Calu3 (cell line): Measurements from ENCODE around the gene CLEC18C. TPM values are rescaled to one million over a fixed set of nuclear protein-coding genes. Genes with fewer than 3 reads are reported as not detected.
A peak's percentile ranks its signal among the peaks of the same experiment; 100 is the strongest.
"Not testable (repeated sequence)": the region's sequence is repeated elsewhere in the genome, so short reads cannot be mapped to it uniquely, and the experiment has no call there.

ENCODE experiments used
- BruUV-seq: library from RNA; stranded (reverse); fragments of 400-500 nt; replicated peaks from 2 replicates; lab custom pipeline; 2021; lab: Mats Ljungman, UMichigan
- CTCF ChIA-PET: fragments of 300-600 bp; sonication (Branson Sonifier 250); formaldehyde crosslinking; loops from one replicate; lab custom pipeline; 2022; ENCODE audit warnings: antibody characterized with exemption; lab: Charles Lee
- DNase-seq: peaks from one replicate; pipeline ENCODE4 v3.0.0; 2022
- H3K27ac Mint-ChIP-seq: one replicate; pipeline ENCODE4 v1.8.0; 2022; ENCODE audit warnings: mixed read lengths; ENCODE audit not compliant: unreplicated experiment
- H3K27me3 Mint-ChIP-seq: one replicate; pipeline ENCODE4 v1.8.0; 2022; ENCODE audit warnings: mixed read lengths; ENCODE audit not compliant: unreplicated experiment
- H3K36me3 Mint-ChIP-seq: one replicate; pipeline ENCODE4 v1.8.0; 2022; ENCODE audit warnings: mild to moderate bottlenecking, moderate library complexity, mixed read lengths; ENCODE audit not compliant: insufficient read depth, unreplicated experiment
- H3K4me1 Mint-ChIP-seq: one replicate; pipeline ENCODE4 v1.8.0; 2022; ENCODE audit warnings: mild to moderate bottlenecking, low read depth, mixed read lengths; ENCODE audit not compliant: unreplicated experiment
- H3K4me3 Mint-ChIP-seq: one replicate; pipeline ENCODE4 v1.8.0; 2022; ENCODE audit warnings: mild to moderate bottlenecking, low read depth, moderate library complexity, mixed read lengths; ENCODE audit not compliant: unreplicated experiment
- H3K9me3 Mint-ChIP-seq: one replicate; pipeline ENCODE4 v1.8.0; 2022; ENCODE audit warnings: low read depth, mixed read lengths; ENCODE audit not compliant: unreplicated experiment
- intact Hi-C: fragments of 100-400 bp; cut with micrococcal nuclease; formaldehyde crosslinking; loops from one replicate; pipeline ENCODE4 v1.10.0; 2022; ENCODE audit not compliant: unreplicated experiment
- total RNA-seq: library from RNA; stranded (reverse); gene quantifications from 2 replicates; pipeline ENCODE4 v1.2.3, GENCODE V29; 2022
- TF ChIP-seq, protein P1 (sequence below): fragments of 200-600 bp; IDR thresholded peaks from one replicate; pipeline ENCODE4 v1.8.0; 2022; ENCODE audit warnings: antibody characterized with exemption; ENCODE audit not compliant: unreplicated experiment

CLEC18C gene
- total RNA-seq, 1 experiment from 2014 or later, result 1.2 TPM

DNA sequence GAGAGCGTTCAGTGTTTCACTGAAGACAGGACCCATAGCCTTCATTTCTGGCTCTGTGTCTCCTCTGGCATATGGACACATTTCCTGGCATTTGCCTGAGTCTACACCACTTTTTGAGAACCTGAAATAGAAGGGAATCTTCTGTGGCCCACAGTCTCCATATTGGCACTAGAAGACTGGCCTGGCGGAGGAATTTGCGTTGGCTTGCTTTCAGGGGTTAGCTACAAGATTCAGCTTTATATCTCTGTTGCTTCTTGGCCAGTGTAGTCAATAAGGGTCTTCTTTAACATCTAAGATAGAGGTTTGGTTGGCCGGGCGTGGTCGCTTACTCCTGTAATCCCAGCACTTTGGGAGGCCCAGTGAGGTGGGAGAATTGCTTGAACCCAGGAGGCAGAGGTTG is 12.8 kb upstream of the CLEC18C start:
- CTCF ChIA-PET, result no interaction called here
- peaks cover 9% of the 10 kb centered on the region for H3K4me1 Mint-ChIP-seq
- H3K27ac Mint-ChIP-seq, result no peak overlapping the region
- BruUV-seq, result TSS peak; percentile 4
- H3K4me3 Mint-ChIP-seq, result no peak overlapping the region
- peaks cover 20% of the 10 kb centered on the region for H3K36me3 Mint-ChIP-seq
- no peaks in the 10 kb centered on the region for H3K9me3 Mint-ChIP-seq
- intact Hi-C loops, result loop anchor here (10.0 kb wide), 1 partner anchor 494 kb away; no protein-coding TSS in a partner anchor
- no peaks in the 10 kb centered on the region for H3K27me3 Mint-ChIP-seq
- no peak for DNase-seq
- TF ChIP-seq, protein P1, sequence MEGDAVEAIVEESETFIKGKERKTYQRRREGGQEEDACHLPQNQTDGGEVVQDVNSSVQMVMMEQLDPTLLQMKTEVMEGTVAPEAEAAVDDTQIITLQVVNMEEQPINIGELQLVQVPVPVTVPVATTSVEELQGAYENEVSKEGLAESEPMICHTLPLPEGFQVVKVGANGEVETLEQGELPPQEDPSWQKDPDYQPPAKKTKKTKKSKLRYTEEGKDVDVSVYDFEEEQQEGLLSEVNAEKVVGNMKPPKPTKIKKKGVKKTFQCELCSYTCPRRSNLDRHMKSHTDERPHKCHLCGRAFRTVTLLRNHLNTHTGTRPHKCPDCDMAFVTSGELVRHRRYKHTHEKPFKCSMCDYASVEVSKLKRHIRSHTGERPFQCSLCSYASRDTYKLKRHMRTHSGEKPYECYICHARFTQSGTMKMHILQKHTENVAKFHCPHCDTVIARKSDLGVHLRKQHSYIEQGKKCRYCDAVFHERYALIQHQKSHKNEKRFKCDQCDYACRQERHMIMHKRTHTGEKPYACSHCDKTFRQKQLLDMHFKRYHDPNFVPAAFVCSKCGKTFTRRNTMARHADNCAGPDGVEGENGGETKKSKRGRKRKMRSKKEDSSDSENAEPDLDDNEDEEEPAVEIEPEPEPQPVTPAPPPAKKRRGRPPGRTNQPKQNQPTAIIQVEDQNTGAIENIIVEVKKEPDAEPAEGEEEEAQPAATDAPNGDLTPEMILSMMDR, result no peak

DNA sequence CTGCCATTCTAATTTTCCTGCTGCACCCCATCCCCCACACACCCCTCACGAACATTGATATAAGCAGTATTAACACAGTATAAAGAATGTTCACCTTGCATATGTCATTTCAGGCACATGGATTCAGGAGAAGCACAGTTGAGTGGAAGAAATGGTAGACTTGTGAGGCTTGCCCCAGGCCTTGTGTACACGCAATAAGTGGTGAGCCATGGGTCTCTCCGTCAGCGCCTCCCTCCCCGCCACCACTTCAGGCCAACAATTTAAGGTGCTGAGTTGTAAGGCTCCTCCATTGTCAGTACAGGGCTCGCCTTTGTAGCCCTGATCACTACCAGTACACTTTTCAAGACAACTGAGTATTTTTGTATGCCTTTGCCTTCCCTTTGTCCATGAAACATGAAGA is 12.2 kb upstream of the CLEC18C start:
- BruUV-seq, result no TSS peak

DNA sequence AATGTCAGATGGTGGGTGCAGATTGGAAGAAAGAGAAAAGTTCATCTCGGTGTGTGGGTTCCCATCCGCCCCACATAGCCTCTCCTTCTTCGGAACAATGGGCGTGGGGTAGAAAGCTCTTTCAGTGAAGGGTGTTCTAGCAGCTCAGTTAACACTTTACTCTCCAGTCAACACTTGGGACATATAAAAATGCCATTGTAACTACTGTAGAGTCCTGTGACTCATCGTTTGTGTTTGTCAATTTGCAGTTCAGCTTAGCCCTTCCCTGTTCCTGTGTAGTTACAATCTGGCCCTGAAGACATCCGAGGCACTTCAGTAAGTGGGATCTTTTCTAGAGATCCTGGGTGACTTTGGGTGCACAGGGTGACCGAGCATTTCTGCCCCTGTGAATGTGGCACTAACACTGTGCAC is 11.5 kb upstream of the CLEC18C start:
- CTCF ChIA-PET, result no interaction called here
- Mint-ChIP-seq H3K9me3 (no peaks in the 10 kb centered on the region), H3K4me3 (no peak overlapping the region), H3K27me3 (no peaks in the 10 kb centered on the region), H3K4me1 (peaks cover 9% of the 10 kb centered on the region), H3K27ac (no peak overlapping the region), H3K36me3 (peaks cover 9% of the 10 kb centered on the region)
- no peak for DNase-seq
- TF ChIP-seq, protein P1, result no peak
- BruUV-seq, result no TSS peak
- intact Hi-C loops, result loop anchor here (10.0 kb wide), 1 partner anchor 493 kb away; no protein-coding TSS in a partner anchor

More for the DNA sequence above, 12.2 kb upstream of the CLEC18C start:
- DNase-seq, result no peak
- H3K4me1 Mint-ChIP-seq, result peaks cover 9% of the 10 kb centered on the region
- H3K27me3 Mint-ChIP-seq, result no peaks in the 10 kb centered on the region
- peaks cover 14% of the 10 kb centered on the region for H3K36me3 Mint-ChIP-seq
- intact Hi-C loops, result loop anchor here (10.0 kb wide), 1 partner anchor 493 kb away; no protein-coding TSS in a partner anchor
- H3K9me3 Mint-ChIP-seq, result no peaks in the 10 kb centered on the region
- TF ChIP-seq, protein P1, result no peak
- H3K4me3 Mint-ChIP-seq, result no peak overlapping the region
- CTCF ChIA-PET, result no interaction called here
- no peak overlapping the region for H3K27ac Mint-ChIP-seq

DNA sequence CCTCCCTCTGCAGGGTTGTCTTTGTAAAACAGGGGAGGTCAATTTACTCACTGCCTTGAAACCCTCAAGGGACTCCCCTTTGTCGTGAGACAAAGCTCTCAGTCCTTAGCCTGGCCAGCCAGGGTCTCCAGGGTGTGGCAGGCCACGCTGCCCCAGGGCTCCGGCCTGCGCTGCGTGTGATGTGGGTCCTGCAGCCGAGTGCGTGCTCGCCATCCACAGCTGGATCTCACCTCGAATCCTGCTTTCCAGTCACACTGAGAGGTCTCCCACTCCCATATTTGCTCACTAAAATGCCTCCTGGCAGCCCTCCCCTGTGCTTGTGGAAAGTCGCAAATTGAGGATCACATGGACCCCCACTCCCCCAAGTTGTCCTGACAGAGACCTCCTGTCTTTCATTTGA is 10.0 kb upstream of the CLEC18C start:
- DNase-seq, result no peak
- TF ChIP-seq, protein P1, result no peak
- Mint-ChIP-seq H3K27me3 (no peaks in the 10 kb centered on the region), H3K4me3 (no peak overlapping the region), H3K27ac (no peak overlapping the region), H3K4me1 (peaks cover 9% of the 10 kb centered on the region), H3K9me3 (no peaks in the 10 kb centered on the region), H3K36me3 (no peaks in the 10 kb centered on the region)
- CTCF ChIA-PET, result no interaction called here
- intact Hi-C loops, result loop anchor here (10.0 kb wide), 1 partner anchor 491 kb away; no protein-coding TSS in a partner anchor
- no TSS peak for BruUV-seq

DNA sequence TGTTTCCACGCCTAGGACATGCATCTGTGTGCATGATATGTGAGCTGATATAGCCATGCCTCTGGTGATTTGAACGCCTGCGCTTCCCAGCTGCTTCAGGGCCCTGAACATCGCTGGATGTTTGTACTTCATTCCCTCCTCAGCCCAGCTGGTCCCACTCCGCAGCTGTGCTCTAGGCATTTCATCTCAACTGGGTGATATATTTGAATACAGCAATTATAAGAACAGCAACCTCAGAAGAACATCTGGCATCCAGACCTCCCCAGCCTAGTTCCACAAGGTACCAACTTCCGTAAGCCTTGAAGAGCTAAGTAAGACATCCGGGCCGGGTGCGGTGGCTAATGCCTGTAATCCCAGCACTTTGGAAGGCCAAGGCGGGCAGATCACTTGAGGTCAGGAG is 6.9 kb upstream of the CLEC18C start:
- DNase-seq, H3K4me3 Mint-ChIP-seq, H3K27me3 Mint-ChIP-seq, H3K4me1 Mint-ChIP-seq, CTCF ChIA-PET, BruUV-seq, H3K27ac Mint-ChIP-seq, H3K36me3 Mint-ChIP-seq, H3K9me3 Mint-ChIP-seq: not testable (repeated sequence)
- intact Hi-C loops, result loop anchor here (10.0 kb wide), 1 partner anchor 488 kb away; no protein-coding TSS in a partner anchor

DNA sequence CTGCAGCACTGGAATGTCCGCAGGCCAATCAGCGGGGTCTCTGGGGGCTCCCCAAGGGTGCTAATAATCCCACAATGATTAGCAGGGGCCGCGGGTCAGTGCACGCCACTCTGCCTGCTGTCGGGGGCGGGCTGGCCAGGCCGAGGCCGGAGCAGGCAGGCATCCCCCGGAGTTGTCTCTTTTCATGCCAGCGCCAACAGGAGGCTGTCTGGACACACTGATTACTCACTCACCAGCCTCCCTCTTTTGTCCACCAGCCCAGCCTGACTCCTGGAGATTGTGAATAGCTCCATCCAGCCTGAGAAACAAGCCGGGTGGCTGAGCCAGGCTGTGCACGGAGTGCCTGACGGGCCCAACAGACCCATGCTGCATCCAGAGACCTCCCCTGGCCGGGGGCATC is 329 bp downstream of the CLEC18C start:
- H3K27me3 Mint-ChIP-seq, H3K36me3 Mint-ChIP-seq, H3K4me3 Mint-ChIP-seq, BruUV-seq, intact Hi-C loops, DNase-seq, H3K9me3 Mint-ChIP-seq, H3K27ac Mint-ChIP-seq, CTCF ChIA-PET, H3K4me1 Mint-ChIP-seq: not testable (repeated sequence)

DNA sequence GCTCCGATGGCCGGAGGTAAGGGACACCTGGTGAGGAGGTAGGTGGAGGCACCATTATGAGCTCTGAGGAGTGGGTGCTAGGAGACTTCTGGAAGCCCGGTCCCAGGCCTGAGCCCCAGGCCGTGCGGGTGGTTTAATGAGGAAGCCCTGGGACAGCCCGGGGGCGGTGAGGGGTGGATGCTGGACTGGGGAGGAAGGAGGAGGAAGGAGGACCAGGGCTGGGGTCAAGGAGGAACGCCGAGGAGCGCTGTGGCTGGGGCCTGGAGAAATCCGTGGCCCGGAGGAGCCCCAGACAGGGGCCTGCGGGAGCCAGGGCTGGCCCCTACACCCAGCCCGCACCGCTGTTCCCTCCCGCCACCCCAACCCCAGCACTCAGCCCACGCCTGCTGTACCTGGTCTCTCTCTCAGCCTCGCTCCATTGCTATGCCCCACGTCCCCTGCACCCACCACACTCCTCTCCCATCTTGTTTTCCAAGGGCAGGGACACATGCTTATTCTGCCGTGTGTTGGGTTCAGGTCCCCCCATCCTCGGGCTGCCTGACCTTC is 873 bp downstream of the CLEC18C start:
- H3K4me3 Mint-ChIP-seq, H3K36me3 Mint-ChIP-seq, BruUV-seq, DNase-seq, H3K4me1 Mint-ChIP-seq, CTCF ChIA-PET, intact Hi-C loops, H3K27ac Mint-ChIP-seq, H3K9me3 Mint-ChIP-seq, H3K27me3 Mint-ChIP-seq: not testable (repeated sequence)
